ENCODE data around the gene RRP36.

The RRP36 gene

DNA sequence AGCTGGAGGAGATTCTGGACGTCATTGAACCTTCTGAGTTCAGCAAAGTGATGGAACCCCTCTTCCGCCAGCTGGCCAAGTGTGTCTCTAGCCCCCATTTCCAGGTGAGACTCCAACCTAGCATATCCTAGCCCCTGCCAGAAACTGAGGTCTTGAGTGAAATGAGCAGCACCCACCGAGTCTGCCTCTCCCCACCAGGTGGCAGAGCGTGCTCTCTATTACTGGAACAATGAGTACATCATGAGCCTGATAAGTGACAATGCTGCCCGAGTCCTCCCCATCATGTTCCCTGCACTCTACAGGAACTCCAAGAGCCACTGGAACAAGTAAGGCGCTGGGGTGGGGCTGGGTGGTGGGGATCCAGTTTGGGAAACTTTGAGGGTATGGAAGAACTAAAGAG lies 12.3 kb upstream of the RRP36 start:
- DNase-seq: no peak

DNA sequence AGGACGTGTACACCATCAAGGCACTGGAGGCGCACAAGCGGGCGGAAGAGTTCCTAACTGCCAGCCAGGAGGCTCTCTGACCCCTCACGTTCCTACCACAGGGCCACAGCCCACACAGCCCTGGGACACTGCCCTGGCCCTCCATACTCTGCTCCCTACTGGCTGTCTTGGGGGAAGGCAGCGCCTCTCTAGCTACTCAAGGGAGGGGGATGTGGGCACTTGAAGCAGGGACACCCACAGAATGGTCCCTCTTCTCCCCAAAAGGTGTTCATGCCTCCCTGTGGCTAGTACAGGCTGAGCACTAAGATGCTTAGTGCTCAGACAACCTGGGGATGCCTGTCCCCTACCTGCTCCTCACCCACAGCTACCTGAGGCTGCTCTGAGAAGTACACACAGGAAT lies 10.2 kb upstream of the RRP36 start:
- no peak for DNase-seq

DNA sequence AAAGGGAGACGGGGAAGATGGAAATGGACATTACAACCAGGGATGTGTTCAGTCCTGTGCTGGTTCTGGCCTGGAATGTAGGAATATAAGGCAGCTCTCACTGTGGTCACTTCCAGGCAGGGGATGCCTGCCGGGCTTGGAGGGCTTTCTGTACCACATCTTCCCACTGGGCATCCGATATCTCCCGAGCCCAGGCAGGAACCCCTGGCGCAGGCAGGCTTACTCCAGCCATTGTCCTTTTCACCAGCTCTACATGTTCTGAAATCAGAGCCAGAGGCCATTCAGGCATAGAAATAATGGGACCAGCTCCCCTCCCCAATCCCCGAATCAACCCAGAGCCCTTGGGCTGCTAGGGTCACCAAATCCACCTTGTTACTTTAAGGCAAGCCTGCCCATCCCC lies 9.1 kb upstream of the RRP36 start:
- no peak for DNase-seq

DNA sequence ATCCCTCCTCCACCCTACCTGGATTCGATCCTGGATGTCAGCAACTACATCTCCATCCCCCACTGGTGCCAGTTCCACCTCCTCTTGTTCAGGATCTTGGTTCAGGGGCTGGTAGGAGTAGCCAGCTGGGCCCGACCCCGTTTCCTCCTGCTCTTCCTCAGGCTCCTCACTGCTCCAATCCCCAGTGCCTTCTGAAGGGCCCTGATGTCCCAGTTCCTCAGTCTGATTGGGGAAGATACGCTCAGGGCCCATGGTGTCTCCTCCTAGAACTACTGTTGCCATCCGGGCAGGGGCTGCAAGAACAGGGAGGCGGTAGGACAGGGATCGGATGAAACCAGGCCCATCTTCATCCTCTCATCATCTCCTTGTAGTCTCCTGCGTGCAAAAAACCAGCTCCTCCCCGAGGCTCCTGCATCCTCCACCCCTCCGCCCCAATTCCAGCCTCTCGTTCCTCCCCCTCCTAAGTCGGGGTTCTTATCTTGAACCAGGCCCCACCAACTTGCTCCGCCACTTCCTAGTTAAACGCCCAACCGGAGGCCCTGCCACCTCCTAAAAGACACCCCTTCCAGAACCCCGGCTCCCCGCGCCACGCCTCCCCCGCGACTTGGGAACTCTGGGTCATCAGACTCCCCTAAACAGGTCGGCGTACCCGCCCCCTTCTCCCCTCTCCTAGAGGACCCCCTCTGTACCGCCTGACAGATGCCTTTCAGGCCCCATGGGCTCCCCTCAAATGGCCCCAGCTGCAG lies 8.2 kb upstream of the RRP36 start:
- no peak for DNase-seq

DNA sequence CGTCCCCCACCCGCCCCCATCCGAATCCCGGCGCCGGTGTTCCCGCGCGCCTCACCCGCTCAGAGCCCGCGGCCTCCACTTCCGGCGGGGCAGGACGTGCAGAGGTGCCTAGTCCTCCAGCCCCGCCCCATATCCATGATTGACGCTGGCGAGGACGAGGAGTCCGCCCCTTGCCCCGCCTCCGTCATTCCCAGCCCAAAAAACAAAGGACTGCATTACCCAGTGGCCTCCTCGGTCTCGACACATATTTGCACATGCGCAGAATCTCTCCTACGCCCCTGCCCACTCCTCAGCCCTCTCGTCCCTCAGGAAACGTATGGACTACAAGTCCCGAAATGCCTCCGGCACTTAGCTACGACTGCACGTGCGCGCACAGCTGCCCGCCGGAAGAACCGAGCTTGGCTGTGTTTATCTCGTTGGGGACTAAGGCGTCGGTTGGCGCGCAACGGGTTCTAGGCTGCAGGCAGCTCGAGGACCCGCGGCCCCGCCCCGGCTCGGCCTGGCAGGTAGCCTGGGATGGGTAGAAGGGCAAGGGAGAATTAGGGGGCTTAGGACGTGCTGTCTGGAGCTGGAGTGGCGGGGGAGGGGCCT lies 7.5 kb upstream of the RRP36 start, which contains the start of the genes KLHDC3 and MEA1:
KLHDC3 (plus strand) TSS at position 407 of the 591 bp plus-strand sequence. CDS start 2,944 bp downstream, outside the sequence.
MEA1 (minus strand) TSS at position 104 of the 591 bp plus-strand sequence. CDS start 133 bp downstream, outside the sequence.
- DNase-seq: peak; percentile 99

DNA sequence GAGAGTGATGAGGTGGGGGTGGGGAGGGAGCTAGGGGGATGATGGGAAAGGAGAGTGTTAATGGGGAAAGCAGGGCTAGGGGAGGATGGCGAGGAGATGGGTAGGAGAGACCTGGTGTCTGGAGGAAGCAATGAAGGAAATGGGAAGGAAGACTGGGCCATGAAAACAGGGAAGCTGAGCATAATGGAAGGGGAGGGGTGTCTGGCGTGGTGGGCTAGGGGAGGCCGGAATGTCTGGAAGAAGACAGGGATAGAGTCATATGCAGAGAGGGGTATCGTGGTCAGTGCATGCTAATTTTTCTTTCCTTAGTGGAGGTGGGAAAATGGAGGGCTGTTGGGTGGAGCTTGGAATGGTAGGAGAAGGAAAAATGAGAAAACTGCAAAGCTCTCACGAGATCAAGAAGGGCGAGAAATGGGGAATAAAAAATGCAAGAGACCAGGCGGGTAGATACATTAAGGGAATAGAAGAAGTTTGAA lies 7.0 kb upstream of the RRP36 start:
- DNase-seq: no peak

DNA sequence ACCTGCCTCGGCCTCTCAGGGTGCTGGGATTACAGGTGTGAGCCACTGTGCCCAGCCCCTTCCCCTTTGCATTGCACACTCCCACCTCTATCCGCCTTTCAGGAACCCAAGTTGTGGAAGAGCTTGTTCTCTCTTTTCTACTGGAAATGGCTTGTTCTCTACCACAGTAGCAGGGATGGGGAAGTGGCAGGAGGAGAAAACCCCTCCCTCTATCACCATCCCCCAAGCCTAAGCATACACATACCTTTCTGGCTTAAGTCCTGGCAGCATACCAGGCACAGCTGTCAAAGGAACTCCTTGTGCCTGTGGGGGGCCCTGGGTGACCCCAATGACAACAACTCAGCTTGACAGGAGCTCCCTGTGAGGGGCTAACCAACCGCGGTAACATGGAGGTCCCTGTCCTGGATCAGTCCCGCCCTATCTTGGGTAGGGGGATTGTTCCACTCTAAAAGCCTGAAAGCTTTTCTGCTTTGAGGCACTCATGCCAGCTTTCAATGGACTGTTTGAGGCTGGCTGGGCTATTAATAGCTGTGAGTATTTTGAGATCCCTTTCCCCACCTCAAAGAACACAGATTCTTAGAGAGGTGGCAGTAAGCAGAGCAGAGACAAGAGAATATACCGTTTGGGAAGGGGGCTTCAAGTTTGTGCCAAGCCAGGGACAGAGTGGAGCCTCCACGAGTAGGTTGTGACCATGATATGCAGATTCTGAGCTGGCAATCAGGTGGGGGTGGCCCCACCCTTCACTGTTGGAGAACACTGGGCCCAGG lies 5.1 kb upstream of the RRP36 start:
- no peak for DNase-seq

DNA sequence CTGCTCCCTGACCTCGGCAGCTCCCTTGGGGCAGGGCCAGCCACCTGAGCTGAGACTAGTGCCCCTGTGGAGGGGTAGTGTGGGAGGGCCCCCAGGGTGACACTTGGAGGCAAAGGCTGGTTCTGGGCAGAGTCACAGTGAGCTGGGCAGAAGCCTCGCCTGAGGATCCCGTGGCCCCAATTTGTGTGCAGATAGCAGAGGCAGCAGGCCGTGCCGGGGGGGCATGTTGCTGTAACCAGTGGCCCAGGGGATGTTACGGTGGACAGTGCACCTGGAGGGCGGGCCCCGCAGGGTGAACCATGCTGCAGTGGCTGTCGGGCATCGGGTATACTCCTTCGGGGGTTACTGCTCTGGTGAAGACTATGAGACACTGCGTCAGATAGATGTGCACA lies 4.5 kb upstream of the RRP36 start:
- no peak for DNase-seq

DNA sequence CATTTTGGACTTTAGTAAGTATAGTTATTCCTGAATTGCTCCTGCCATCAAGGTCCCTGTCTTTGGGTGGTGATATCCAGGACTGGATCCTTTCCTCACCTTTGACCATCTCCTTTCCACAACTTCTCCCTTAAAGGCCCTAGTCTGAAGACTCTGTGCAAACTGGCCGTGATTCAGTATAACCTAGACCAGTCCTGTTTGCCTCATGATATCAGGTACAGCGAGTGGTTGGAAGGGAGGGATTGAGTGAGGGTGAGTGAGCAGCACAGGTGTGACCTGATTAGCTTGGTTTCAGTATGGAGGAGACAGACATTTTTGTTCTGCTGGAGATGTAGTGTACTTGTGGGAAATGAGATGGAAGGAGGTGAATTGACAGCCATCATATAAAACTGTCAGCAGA lies 2.3 kb upstream of the RRP36 start:
- no peak for DNase-seq

DNA sequence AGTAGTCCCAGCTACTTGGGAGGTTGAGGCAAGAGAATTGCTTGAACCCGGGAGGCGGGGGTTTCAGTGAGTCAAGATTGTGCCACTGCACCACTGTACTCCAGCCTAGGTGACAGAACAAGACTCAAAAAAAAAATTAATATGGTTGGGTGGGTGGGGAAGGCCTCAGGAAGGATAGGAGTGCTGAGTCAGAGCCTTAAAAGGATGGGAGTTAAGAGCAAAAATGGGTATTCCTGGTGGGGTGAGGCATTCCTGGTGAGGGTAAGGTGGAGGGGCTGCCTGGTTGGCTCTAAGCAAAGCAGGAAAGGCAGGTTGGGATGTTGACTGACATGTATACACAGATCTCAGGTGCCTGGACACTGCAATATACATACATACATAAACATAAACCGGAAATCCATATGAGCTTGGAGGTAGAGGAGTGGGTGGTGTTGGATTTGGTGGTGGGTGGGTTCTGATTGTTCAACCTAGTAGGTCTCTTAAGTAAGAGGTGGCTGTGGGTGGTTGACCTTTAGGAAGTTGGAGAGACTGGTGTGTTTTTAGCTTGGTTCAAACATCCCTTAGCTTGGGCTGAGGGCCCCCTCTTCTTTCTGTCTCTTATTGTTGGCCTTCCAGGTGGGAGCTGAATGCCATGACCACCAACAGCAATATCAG lies 1.2 kb upstream of the RRP36 start:
- DNase-seq: no peak

DNA sequence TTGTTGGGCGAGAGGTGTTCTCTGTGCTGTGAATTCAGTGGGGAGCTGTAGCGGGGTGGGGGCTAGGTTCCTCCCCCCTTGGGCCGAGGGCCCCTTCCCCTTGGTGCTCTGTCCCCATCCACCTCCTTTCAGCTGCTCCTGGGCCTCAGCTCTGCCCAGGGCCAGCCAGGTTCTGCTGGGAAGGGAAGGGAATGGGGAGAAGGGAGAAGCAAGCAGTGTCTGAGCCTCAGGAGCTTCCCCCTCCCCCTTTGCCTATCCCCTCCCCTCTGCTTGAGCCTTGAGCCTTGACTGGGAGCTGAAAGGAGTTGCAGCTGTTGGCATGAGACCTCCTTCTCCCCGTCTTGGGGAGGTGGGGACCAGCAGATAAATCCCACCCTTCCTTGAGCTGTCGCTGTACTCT lies 576 bp upstream of the RRP36 start:
- DNase-seq: no peak

DNA sequence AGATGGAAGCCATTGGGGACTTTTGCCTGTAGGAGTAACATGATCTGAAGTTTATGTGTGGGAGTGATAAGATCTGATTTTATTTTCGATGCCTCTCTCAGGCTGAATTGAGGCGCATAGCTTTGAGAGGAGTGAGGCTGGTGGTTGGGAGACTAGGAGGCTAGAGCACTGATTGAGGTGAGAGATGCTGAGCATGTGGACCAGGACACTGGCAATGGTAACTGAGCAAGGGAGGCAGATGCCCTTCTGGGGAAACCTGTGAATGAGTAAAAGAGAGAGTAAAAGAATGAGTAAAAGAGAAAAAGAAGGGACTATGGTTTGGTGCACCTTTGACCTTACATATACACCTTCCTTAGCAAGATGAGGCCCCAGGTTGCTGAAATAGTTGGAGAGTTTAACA lies 3.0 kb downstream of the RRP36 start:
- DNase-seq: no peak

DNA sequence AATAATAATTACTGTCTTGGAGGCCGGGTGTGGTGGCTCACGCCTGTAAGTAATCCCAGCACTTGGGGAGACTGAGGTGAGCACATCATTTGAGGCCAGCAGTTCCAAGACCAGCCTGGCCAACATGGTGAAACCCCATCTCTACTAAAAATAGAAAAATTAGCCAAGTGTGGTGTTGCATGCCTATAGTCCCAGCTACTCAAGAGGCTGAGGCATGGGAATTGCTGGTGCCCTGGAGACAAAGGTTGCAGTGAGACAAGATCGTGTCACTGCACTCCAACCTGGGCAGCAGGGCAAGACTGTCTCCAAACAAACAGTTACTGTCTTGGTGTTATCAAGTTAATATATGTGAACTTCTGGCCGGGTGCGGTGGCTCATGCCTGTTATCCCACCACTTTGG lies 4.9 kb downstream of the RRP36 start:
- DNase-seq: no peak

DNA sequence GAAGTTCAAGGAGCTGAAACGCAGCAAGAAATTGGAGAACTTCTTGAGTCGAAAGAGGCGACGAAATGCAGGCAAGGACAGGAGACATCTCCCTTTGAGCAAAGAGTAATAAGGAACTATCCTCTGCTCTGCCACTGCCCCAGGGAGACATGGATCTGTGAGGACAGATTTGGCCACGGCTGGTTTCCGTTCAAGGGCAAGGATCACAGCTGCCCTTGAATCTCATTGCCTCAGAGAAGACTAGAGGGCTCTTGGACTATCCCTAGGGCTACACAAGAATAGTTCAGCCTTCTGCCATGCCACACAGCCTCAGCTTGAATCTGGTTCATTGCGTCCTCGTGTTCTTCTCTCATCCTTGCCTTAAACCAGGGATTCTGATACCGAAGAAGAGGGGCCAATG lies 7.7 kb downstream of the RRP36 start:
- no peak for DNase-seq

DNA sequence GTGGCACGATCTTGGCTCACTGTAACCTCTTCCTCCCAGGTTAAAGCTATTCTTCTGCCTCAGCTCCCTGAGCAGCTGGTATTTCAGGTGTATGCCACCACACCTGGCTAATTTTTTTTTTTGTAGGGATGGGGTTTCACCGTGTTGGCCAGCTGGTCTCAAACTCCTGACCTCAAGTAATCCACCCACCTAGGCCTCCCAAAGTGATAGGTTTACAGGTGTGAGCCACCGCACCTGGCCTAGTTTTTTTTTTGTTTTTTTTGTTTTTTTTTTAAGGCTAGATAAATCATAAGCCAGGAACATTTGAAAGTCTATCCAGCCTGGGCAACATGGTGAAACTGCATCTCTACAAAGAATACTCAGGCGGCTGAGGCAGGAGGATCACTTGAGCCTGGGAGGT lies 10.9 kb downstream of the RRP36 start:
- no peak for DNase-seq

DNA sequence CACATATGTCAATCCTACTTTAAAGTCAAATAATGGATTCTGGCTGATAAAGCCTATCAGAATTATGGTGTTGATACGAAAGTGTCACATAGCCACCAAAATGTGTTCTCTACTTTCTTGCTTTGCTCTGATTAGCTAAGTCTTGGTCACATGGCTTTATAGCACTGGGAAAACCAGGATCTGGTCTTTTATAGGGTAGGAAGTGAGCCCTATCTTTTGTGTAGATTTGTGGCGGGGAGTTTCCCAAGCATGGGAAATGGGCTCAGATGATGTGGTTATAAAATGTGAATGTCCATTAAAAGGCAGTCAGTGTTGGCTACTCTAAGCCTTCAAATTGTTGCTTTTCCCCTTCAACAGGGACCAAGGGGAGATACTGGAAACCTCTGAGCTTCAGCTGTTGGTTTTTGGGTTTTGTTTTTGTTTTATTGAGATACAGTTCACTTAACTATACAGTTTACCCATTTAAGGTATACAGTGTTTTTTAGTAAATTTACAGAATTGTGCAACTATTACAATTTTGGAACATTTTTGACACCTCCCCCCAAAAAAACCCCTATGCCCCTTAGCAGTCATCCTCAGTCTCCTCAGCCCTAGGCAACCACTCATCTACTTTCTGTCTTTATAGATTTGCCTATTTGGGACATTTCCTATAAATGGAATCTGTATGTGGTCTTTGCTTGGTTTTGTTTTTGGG lies 12.2 kb downstream of the RRP36 start:
- DNase-seq: no peak

DNA sequence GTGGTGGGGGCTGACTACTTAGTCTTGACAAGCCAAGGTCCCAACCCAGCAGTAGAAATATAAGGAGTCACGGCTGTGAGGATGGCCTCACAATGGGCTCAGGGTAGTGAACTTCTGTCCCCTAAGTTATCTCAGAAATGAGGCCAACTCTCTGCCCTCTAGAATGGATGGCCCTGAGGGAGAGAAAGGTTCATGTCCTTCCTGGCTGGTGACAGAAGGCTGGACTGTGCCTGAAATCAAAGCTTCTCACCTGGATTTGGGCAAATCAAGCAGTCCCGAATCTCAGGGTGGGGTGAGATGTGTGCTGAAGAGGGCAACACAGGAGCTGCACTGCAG lies 12.7 kb downstream of the RRP36 start:
- DNase-seq: no peak

DNA sequence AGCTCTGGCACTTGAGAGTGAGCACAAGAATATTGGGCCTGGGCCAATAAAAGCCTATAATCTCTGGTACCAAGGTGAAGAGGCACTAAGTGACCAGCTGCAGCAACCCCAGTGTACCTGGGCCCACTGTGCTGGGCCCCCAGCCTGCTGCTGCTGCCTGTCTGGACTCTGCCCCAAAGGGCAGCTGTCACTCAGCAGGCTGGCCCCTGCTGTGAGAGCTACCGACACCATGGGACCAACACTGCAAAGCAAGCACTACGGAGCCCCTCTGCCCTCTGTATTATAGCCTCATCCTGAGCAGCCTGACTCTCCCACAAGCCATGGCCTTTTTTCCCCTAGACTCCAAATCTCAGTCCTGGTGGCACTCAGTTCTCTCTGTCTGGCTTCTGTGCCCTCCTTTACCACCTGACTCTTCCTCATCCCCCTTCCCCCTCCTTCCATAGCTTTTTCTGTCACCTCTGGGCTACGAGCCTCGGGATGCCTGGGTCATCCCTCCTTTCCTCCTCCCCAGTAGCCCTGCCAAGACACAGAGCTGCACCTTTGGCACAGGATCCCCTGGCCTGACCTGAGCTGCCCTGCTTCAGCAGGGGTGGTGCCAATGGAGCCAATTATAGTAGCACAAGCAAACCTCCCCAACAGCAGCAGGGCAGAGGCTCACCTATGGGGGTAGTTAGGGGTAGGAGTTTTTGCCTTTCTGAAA lies 14.2 kb downstream of the RRP36 start:
- no peak for DNase-seq

DNA sequence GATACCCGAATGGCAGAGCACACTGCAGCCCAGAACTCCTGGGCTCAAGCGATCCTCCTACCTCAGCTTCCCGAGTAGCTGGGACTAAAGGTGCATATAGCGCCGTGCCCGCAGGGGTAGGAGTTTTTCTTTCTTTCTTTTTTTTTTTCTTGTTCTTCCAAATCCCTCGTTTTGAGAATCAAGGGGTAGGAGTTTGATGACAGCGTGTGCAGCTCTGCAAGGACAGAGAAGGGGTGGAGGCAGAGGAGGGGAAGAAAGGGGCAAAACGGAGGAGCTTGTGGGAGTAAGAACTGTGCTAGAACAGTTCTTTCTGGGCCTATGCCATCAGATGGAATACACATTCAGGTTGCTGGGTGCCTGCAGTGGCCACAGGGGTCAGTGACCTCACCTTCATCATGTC lies 15.3 kb downstream of the RRP36 start:
- no peak for DNase-seq

DNA sequence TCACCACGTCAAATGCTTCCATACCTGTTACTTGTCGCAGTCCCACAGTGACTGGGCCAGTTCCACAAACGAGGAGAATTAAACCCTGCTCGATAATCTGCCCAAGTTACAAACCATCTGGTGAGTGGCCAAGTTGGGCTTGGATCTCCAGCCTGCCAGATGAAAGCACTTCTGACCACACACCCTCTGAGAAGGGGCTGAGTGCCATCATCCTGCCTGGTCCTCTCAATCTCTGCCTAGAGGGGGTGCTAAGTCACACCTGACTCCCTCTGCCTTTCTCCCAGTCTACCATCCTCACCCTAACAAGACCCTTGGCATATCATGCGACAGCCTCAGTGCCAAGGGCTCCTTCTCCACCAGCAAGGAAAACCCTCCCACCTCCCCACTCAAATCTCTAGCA lies 15.8 kb downstream of the RRP36 start:
- no peak for DNase-seq

DNA sequence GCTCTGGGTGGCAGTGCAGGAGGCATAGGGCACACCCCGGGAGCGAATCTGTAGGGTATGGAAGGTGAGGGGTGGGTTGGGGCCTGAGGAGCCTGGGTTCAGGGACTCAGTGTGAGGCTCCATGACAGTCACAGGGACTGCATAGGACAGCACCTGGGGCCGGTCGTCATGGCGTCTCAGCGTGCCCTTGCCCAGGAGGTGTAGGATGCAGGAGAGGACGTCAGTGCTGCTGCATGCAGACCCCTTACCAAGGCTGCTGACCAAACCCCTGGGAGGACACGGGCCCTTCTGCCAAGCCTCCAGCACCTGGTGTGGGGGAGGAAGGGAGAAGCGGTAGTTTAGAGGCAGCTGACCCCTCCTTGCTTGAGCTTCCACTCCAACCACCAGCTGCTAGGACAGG lies 16.3 kb downstream of the RRP36 start:
- DNase-seq: no peak

DNA sequence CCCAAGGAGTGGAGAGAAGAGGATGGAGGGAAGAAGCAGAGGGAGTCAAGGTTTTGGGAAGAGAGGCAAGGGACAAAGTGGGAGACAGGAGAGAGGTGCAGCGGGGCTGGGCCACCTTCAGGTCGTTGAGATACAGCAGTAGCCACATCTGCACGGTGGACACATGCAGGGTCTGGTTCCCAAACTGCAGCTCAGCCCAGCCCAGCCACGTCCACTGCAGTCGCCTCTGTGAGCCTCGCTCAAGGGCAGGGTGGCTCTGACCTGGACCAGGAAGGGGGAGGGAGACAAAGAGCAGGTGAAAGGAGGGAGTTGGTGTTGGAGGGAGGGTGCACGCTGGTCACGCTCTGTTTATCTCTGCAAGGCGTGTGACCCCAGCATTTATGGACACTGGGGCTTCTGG lies 17.3 kb downstream of the RRP36 start:
- no peak for DNase-seq
